ENCODE data around the gene CCDC169. TPM values are rescaled to one million over a fixed set of nuclear protein-coding genes. Genes with fewer than 3 reads are reported as not detected.

Gene CCDC169
- total RNA-seq, 4 donors from 2014 or later, result under 0.01 to 0.35 (median 0.19) TPM

DNA sequence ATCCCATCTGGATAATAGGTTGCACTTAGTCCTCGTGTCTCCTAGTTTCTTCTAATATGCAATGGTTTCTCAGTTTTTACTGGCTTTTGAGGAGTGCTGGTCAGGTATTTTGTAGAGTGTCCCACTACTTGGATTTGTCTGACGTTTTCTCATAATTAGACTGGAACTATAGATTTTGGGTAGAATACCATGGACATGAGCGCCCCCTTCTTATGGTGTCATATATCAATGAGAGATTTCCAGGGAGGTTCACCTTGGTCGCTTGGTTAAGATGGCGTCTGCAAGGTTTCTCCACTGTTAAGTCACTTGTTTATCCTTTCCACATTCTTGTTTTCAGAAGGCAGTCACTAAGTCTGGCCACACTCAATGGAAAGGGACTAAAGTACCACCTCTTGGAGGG lies 89.9 kb downstream of the CCDC169 start:
- intact Hi-C loops (cut with DNase I), result no loop called here
- no peaks in the 10 kb centered on the region for H3K36me3 ChIP-seq
- WGBS, 2 donors, result 74 to 85% methylated on average over 5 of the region's 5 CpGs

DNA sequence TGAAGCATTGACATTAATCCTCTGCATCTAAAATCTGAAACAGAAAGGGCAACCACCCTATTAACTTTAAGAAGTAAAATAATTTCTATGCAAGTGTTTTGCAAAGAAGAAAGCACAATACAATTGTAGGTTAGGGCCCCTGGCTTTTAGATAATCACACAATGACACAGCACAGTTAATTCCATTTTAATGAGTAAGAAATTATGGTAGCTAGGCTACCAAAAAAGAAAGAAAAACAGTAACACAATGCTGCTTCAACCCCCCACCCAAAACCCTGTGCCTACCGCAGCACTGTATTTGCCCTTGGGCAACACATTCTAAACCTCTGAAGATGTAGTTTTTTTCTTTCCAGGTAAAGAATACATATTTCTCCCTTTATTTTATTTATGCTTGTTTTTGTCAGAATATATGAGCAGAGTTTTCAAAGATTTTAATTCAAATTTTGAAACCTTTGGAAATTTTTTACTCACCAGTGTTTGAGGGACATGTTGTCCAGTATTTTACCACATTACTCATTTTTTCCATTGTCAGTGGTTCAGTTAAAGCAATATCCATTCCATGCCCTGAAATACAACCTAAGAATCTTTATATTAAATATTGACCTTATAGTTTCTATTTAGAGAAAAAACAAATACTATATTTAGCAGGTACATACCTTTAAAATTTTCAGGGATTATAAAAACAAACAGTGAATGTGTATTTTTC lies 104.3 kb downstream of the CCDC169 start:
- no peaks in the 10 kb centered on the region for H3K36me3 ChIP-seq
- no peak for DNase-seq
- H3K9me3 ChIP-seq, result no peaks in the 10 kb centered on the region
- no peak overlapping the region for H3K4me3 ChIP-seq
- intact Hi-C loops (cut with DNase I), result no loop called here
- TF ChIP-seq, protein P1, sequence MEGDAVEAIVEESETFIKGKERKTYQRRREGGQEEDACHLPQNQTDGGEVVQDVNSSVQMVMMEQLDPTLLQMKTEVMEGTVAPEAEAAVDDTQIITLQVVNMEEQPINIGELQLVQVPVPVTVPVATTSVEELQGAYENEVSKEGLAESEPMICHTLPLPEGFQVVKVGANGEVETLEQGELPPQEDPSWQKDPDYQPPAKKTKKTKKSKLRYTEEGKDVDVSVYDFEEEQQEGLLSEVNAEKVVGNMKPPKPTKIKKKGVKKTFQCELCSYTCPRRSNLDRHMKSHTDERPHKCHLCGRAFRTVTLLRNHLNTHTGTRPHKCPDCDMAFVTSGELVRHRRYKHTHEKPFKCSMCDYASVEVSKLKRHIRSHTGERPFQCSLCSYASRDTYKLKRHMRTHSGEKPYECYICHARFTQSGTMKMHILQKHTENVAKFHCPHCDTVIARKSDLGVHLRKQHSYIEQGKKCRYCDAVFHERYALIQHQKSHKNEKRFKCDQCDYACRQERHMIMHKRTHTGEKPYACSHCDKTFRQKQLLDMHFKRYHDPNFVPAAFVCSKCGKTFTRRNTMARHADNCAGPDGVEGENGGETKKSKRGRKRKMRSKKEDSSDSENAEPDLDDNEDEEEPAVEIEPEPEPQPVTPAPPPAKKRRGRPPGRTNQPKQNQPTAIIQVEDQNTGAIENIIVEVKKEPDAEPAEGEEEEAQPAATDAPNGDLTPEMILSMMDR (IDR thresholded peaks at IDR 0.05), result no peak
- TF ChIP-seq POLR2A (IDR thresholded peaks at IDR 0.05), result no peak
- no peak overlapping the region for H3K27ac ChIP-seq
- WGBS, 2 donors, result 34 to 41% methylated on average over 1 of the region's 1 CpG
- H3K4me1 ChIP-seq, result no peaks in the 10 kb centered on the region
- no peaks in the 10 kb centered on the region for H3K27me3 ChIP-seq

More for the DNA sequence above, 89.9 kb downstream of the CCDC169 start:
- Histone ChIP-seq H3K27ac (no peak overlapping the region), H3K9me3 (no peaks in the 10 kb centered on the region), H3K27me3 (no peaks in the 10 kb centered on the region), H3K4me3 (no peak overlapping the region), H3K4me1 (no peaks in the 10 kb centered on the region)
- TF ChIP-seq POLR2A (IDR thresholded peaks at IDR 0.05), result no peak
- TF ChIP-seq, protein P1 (IDR thresholded peaks at IDR 0.05), result no peak
- no peak for DNase-seq

DNA sequence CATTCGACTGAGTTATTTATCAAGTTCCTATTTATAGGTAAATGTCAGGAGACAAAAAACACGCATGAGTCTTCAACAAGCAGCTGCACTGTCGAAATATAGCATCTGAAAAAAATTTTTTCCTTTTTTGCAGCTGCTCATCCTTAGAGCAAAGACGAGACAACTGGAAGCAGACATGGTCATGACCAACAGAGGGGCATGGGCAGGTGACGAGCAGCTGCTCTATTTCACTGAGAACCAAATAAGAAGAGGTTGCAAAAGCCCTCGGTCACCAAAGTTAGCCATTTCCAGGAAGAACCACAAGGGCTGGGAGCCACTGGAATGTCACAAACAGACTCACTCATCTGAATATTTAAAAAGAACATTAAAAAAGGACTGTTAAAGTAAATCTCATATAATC lies 105.4 kb downstream of the CCDC169 start:
- no peaks in the 10 kb centered on the region for H3K4me1 ChIP-seq
- DNase-seq, result no peak
- H3K4me3 ChIP-seq, result no peak overlapping the region
- no peaks in the 10 kb centered on the region for H3K36me3 ChIP-seq
- WGBS, 2 donors, result 64 to 70% methylated on average over 6 of the region's 6 CpGs
- no peaks in the 10 kb centered on the region for H3K27me3 ChIP-seq
- H3K9me3 ChIP-seq, result no peaks in the 10 kb centered on the region
- H3K27ac ChIP-seq, result no peak overlapping the region
- TF ChIP-seq, protein P1 (IDR thresholded peaks at IDR 0.05), result no peak
- no peak for TF ChIP-seq POLR2A (IDR thresholded peaks at IDR 0.05)
- intact Hi-C loops (cut with DNase I), result no loop called here

DNA sequence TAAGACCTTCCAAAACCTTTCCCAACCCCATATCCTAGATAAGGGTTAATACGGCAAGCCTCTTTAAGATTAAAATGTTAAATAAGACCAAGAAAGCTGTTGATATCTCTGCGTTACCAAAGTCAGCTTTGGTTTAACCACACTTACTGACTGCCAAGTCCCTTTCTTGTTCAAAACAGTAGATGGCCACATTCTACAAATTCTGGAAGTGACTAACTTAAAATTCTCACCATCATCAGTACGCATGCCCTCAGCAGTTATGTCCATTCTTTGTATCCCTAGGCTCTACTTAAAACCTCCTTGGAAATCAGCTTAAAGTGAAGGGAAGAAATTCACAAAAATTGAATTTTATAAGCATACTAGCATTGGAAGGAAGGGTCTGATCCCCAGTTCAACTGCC lies 106.8 kb downstream of the CCDC169 start:
- WGBS, 2 donors, result 86 to 96% methylated on average over 3 of the region's 3 CpGs
- no peaks in the 10 kb centered on the region for H3K27me3 ChIP-seq
- intact Hi-C loops (cut with DNase I), result no loop called here
- TF ChIP-seq POLR2A (IDR thresholded peaks at IDR 0.05), result no peak
- TF ChIP-seq, protein P1 (IDR thresholded peaks at IDR 0.05), result no peak
- no peak overlapping the region for H3K4me3 ChIP-seq
- H3K4me1 ChIP-seq, result no peaks in the 10 kb centered on the region
- H3K36me3 ChIP-seq, result no peaks in the 10 kb centered on the region
- no peaks in the 10 kb centered on the region for H3K9me3 ChIP-seq
- DNase-seq, result no peak
- no peak overlapping the region for H3K27ac ChIP-seq

DNA sequence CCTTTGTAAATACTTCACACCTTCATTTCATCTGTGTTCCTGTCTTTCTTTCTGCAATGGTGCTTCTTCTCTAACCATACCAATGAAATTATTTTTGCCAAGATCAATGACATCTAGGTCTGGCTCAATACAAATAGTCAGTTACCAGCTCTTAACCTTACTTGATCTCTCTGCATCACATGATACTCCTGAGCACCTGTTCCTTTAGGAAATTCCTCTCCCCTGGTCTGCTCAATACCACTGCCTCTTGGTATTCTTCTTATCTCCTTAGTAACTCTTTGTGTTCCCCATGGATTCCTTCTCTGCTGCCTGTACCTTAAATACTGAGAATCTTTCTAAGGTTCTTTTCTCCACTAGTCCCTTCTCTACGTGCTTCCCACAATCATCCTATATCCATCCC lies 109.2 kb downstream of the CCDC169 start:
- intact Hi-C loops (cut with DNase I), result no loop called here
- H3K9me3 ChIP-seq, result no peaks in the 10 kb centered on the region
- no peak for TF ChIP-seq POLR2A (IDR thresholded peaks at IDR 0.05)
- TF ChIP-seq, protein P1 (IDR thresholded peaks at IDR 0.05), result no peak
- no peaks in the 10 kb centered on the region for H3K36me3 ChIP-seq
- no peak overlapping the region for H3K4me3 ChIP-seq
- H3K4me1 ChIP-seq, result no peaks in the 10 kb centered on the region
- H3K27ac ChIP-seq, result no peak overlapping the region
- DNase-seq, result no peak
- WGBS, 2 donors, result 85 to 89% methylated on average over 1 of the region's 1 CpG
- no peaks in the 10 kb centered on the region for H3K27me3 ChIP-seq

Data from esophagus squamous epithelium (tissue), 5 donors.